Gastroesophageal sphincter (tissue), 3 donors: Measurements from ENCODE around the gene COX7A2.

ENCODE experiments used
- EP300 ChIP-seq: sonication (generic); formaldehyde crosslinking; IDR thresholded peaks from one replicate; pipeline ENCODE4 v1.6.1; 2017; ENCODE audit warnings: antibody characterized with exemption, mild to moderate bottlenecking
- POLR2AphosphoS5 ChIP-seq: sonication (generic); formaldehyde crosslinking; IDR thresholded peaks from one replicate; pipeline ENCODE4 v1.6.1; 2017; ENCODE audit warnings: antibody characterized with exemption
- TF ChIP-seq, protein P1 (sequence below), 4 experiments: fragments of 200-600 bp in 2 of 4; fragments of 450-650 bp in 2 of 4; sonication (generic) in 1 of 4; IDR thresholded peaks; one replicate each; pipeline ENCODE4 v1.5.1; 2017 to 2019; ENCODE audit warnings: antibody characterized with exemption in 4 of 4, mild to moderate bottlenecking in 2 of 4, moderate library complexity in 2 of 4

DNA sequence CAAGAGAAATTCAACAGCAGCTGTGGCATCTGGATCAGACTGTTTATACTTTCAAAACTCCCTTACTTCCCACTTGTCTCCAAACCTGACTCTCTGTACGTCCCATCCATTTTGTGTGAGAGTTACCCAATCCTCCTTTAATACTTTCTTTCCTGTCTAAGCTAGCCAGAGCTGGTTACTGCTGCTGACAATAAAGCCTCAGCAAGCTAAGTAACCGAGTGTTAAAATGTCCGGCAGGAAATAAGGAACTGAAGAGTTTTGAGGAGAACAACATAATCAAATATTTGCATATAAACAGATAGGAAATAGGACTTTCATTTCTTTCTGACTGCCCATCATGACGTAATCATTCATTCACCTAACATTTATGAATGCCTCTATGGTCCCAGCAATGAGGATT lies 29.4 kb upstream of the COX7A2 start:
- TF ChIP-seq, protein P1, sequence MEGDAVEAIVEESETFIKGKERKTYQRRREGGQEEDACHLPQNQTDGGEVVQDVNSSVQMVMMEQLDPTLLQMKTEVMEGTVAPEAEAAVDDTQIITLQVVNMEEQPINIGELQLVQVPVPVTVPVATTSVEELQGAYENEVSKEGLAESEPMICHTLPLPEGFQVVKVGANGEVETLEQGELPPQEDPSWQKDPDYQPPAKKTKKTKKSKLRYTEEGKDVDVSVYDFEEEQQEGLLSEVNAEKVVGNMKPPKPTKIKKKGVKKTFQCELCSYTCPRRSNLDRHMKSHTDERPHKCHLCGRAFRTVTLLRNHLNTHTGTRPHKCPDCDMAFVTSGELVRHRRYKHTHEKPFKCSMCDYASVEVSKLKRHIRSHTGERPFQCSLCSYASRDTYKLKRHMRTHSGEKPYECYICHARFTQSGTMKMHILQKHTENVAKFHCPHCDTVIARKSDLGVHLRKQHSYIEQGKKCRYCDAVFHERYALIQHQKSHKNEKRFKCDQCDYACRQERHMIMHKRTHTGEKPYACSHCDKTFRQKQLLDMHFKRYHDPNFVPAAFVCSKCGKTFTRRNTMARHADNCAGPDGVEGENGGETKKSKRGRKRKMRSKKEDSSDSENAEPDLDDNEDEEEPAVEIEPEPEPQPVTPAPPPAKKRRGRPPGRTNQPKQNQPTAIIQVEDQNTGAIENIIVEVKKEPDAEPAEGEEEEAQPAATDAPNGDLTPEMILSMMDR (IDR thresholded peaks at IDR 0.05), result no peak
- TF ChIP-seq EP300 (no peak), POLR2AphosphoS5 (no peak)
